Measurements from ENCODE around the gene RNF208. TPM values are rescaled to one million over a fixed set of nuclear protein-coding genes. Genes with fewer than 3 reads are reported as not detected.

RNF208 gene
- total RNA-seq, 2 experiments from 2014 or later: 8.0 to 10.4 TPM

DNA sequence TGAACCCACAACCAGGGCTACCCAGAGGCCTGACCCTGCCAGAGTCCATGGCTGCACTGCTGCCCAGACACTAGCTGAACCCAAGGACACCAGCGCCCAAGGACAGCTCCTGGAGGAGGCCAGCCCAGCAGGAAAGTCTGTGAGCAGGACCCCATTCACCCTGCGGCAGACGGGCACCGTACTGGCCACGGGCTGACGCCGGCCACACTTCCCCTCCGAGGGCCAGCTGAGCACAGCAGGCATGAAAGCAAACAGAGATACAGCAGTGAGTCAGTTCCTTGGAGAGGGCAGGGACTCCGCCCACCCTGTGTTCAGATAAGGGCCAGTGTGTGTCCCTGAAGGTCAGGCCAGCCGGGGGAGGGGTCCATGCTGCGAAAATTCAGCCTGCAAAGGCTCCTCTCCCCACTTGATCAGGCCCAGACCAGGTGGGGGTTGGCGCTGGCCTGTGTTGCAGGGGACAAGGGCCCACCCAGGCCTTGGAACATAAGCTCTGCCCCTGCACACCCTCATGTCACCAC, 3.2 kb downstream of the RNF208 start:
- H3K4me3 Mint-ChIP-seq: no peak overlapping the region
- DNase-seq: no peak
- H3K4me1 Mint-ChIP-seq (ENCODE audit: low read depth): peaks cover 4% of the 10 kb centered on the region
- intact Hi-C loops (cut with micrococcal nuclease): no loop called here
- TF ChIP-seq, protein P1, sequence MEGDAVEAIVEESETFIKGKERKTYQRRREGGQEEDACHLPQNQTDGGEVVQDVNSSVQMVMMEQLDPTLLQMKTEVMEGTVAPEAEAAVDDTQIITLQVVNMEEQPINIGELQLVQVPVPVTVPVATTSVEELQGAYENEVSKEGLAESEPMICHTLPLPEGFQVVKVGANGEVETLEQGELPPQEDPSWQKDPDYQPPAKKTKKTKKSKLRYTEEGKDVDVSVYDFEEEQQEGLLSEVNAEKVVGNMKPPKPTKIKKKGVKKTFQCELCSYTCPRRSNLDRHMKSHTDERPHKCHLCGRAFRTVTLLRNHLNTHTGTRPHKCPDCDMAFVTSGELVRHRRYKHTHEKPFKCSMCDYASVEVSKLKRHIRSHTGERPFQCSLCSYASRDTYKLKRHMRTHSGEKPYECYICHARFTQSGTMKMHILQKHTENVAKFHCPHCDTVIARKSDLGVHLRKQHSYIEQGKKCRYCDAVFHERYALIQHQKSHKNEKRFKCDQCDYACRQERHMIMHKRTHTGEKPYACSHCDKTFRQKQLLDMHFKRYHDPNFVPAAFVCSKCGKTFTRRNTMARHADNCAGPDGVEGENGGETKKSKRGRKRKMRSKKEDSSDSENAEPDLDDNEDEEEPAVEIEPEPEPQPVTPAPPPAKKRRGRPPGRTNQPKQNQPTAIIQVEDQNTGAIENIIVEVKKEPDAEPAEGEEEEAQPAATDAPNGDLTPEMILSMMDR (IDR thresholded peaks at IDR 0.05): no peak
- POLR2A ChIA-PET: interaction anchor here (2.8 to 7.1 kb wide), 2 partner anchors 9 to 13 kb away, joined by 9 to 44 read pairs; partner anchors contain the start of genes NDOR1 and TMEM203
- ATAC-seq: no peak
- CTCF ChIA-PET: interaction anchor here (0.9 kb wide), 1 partner anchor 29 kb away, joined by 3 read pairs; no protein-coding TSS in a partner anchor
- no peak overlapping the region for H3K27ac Mint-ChIP-seq
- H3K9me3 Mint-ChIP-seq: no peaks in the 10 kb centered on the region
- no peaks in the 10 kb centered on the region for H3K36me3 Mint-ChIP-seq (ENCODE audit: low read depth)
- H3K27me3 Mint-ChIP-seq: no peaks in the 10 kb centered on the region

DNA sequence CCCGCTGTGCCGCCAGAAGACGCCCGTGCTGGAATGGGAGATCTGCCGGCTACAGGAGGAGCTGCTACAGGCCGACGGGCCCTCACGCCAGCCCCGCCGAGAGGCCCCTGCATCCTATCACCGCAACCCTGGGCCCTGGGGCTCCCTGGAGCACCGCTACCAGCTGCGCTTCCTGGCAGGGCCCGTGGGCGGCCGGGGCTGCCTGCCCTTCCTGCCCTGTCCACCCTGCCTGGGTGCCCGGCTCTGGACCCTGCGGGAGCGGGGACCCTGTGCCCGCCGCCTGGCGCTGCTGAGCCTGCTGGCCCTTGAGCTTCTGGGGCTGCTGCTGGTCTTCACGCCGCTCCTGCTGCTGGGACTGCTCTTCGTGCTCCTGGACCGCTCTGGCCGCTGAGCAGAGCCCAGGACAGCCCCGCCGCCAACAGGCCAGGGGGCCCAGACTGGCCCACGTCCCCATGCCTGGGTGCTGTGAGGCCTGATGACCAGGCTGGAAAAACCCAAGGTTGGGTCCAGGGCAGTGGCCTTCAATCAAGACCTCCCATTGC, 3.8 kb downstream of the RNF208 start:
- CTCF ChIA-PET: interaction anchor here (0.9 kb wide), 1 partner anchor 29 kb away, joined by 3 read pairs; no protein-coding TSS in a partner anchor
- DNase-seq: no peak
- Mint-ChIP-seq H3K9me3 (no peaks in the 10 kb centered on the region), H3K27ac (no peak overlapping the region), H3K4me3 (no peak overlapping the region), H3K36me3 (ENCODE audit: low read depth) (no peaks in the 10 kb centered on the region), H3K4me1 (ENCODE audit: low read depth) (peaks cover 4% of the 10 kb centered on the region), H3K27me3 (no peaks in the 10 kb centered on the region)
- TF ChIP-seq, protein P1 (IDR thresholded peaks at IDR 0.05): no peak
- POLR2A ChIA-PET: interaction anchor here (2.8 to 7.1 kb wide), 2 partner anchors 8 to 12 kb away, joined by 9 to 44 read pairs; partner anchors contain the start of genes NDOR1 and TMEM203
- no peak for ATAC-seq
- intact Hi-C loops (cut with micrococcal nuclease): no loop called here

DNA sequence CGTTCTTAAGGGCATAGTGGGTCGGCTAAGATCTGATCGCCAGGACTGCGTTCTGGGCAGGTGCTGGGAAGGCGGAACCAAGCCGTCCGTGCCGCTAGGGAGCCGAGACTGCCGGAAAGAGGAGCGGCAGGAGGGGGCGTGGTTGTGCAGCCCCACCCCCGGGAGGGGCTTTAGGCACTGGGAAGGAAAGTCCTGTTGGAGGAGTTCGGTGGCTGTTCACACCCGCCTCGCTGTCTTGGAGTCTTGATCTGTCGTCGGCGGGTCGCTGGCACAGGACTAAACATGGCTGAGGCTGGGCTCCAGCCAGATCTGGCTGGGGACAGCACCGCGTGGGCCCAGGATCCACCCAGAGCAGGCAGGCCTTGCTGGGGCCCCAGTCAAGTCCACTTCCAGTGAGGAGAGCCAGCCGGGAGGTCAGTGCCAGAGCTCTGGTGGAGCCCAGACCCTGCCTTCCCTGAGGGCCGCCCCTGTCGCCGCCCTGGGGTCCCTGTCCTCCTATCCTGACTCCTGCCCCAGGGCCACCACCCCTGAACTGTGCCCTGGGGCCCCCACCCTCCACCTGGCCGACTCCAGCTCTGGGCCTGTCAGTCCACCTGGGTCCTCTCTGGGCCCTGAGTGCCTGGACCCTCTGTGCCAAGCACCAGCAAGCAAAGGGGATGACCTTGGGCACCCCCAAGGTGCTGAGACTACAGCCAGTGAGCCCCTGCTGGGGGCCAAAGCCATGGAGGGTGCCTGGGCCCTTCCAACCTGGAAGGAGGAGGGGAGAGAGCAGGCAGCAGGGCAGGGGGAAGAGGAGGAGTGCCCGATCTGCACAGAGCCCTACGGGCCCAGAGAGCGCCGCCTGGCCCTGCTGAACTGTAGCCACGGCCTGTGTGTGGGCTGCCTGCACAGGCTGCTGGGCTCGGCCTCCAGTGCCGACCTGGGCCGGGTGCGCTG, 4.5 kb downstream of the RNF208 start:
- Mint-ChIP-seq H3K27me3 (no peaks in the 10 kb centered on the region), H3K36me3 (ENCODE audit: low read depth) (no peaks in the 10 kb centered on the region), H3K27ac (no peak overlapping the region), H3K4me3 (no peak overlapping the region), H3K4me1 (ENCODE audit: low read depth) (peaks cover 2% of the 10 kb centered on the region), H3K9me3 (no peaks in the 10 kb centered on the region)
- TF ChIP-seq, protein P1 (IDR thresholded peaks at IDR 0.05): no peak
- ATAC-seq (no peak), DNase-seq (no peak)
- intact Hi-C loops (cut with micrococcal nuclease): no loop called here
- CTCF ChIA-PET: interaction anchor here (0.9 to 1.3 kb wide), 2 partner anchors 9 to 28 kb away, joined by 3 read pairs; no protein-coding TSS in a partner anchor
- POLR2A ChIA-PET: interaction anchor here (7.1 kb wide), 1 partner anchor 12 kb away, joined by 44 read pairs; the partner anchor contains the start of genes NDOR1 and TMEM203

DNA sequence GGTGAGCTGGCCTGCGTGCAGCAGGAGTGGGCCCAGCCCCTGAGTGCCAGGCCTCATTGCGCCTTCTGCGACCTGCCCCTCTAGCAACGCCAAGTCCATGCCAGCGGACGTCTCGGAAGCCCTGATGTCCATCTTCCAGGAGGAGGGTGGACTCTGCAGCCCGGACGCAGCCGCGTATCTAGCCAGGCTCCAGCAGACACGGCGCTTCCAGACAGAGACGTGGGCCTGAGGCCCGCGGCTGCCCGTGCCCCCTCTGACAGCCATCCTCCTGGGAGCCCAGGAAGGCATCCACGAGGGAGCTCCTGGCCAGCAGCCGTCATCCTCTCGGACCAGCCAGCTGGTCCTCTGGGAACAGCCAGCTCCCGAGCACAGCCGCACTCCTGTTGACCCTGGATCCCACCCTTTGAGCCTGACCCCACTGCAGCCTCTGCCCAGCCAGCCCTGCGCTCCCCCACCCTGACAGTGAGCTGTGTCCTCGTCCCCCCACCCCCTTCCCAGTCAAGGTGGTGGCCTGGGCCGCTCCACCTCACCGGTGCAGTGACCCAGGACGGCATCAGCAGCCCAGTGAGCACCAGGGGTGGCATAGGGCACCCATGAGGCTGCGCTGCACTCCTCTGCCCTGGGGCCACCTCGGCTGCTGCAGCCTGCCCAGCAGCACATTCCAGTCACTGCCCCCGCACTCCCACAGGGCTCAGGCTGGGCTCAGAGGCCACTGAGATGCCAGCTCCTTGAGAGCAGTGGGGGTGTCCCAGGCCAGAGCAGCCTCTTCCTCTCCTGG, 5.7 kb downstream of the RNF208 start:
- Mint-ChIP-seq H3K4me1 (ENCODE audit: low read depth) (peaks cover 2% of the 10 kb centered on the region), H3K27ac (no peak overlapping the region), H3K9me3 (no peaks in the 10 kb centered on the region), H3K4me3 (no peak overlapping the region), H3K36me3 (ENCODE audit: low read depth) (no peaks in the 10 kb centered on the region), H3K27me3 (no peaks in the 10 kb centered on the region)
- ChIA-PET POLR2A (interaction anchor here (0.7 to 7.1 kb wide), 3 partner anchors 11 to 87 kb away, joined by 3 to 44 read pairs (median 4); partner anchors contain the start of genes ANAPC2, NDOR1 and TMEM203), CTCF (interaction anchor here (0.8 to 1.3 kb wide), 2 partner anchors 8 to 20 kb away, joined by 3 read pairs; no protein-coding TSS in a partner anchor)
- intact Hi-C loops (cut with micrococcal nuclease): no loop called here
- no peak for ATAC-seq
- no peak for DNase-seq
- TF ChIP-seq, protein P1 (IDR thresholded peaks at IDR 0.05): no peak
